AG10803 (cell line): ENCODE results near the gene ANO8.

Experiments used
- DNase-seq: peaks from one replicate; pipeline ENCODE4 v3.0.0; 2010; ENCODE audit warnings: low read depth
- H3K4me3 ChIP-seq: 2 replicates; pipeline ENCODE4 v1.5.1; 2011; ENCODE audit warnings: mild to moderate bottlenecking, low read length, control low read depth
- CTCF ChIP-seq: conservative IDR thresholded peaks from 2 replicates; pipeline ENCODE4 v1.5.1; 2011; ENCODE audit warnings: mild to moderate bottlenecking, low read length, control low read depth, inconsistent platforms

ANO8 gene

GRCh38 chr19:17352608-17353280, 18.1 kb upstream of the ANO8 start:
- no peak for DNase-seq
- H3K4me3 ChIP-seq, result no peak overlapping the region
- no peak for TF ChIP-seq CTCF

DNA sequence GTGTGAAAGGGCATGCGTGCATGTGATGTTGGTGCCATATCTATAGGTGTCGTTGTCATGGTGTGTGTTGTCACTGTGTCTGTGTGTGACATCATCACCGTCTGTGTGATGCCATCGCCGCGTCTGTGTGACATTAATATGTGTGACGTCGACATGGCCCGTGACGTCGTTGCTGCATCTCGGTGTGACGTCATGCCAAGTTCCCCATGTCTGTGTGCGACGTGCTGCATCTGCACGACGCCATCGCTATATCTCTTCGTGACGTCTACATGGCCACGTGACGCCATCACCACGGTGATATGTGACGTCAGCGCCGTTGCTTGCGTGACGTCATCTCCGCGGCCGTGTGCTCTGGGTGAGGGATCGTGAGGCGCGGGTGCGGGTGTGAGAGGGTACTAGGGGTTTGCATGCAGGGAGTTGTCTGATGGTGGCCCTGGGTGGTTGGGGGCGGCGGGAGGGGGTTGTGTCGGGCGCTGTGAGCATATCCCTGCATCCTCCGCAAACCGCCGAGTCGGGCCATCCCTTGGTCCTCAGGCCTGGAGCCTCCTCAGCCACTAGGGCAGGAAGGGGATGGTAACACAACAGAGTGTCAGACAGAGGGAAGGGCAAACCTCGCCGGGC, 17.3 kb upstream of the ANO8 start:
- no peak for DNase-seq
- no peak overlapping the region for H3K4me3 ChIP-seq
- no peak for TF ChIP-seq CTCF

DNA sequence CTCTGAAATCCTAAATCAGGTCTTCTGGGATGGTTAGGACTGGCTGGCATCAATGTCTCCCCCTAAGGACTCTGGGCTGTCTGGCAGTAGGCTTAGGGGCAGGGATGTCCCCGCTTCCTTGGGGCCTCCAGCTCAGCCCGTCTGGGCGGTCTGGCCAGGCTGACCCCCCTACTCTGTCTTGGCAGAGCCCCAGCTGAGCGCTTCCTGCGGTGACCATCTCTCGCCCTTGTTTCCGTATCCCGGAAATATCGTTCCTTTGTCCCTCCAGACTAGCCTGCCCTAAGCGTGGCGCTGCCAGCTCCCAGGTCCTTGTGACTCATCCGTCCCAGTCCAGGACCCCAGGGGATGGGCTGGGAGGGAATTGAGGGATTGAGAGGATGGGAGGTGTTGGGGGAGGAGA, 14.0 kb upstream of the ANO8 start:
- peak overlapping the region; percentile 36 for H3K4me3 ChIP-seq
- peak; percentile 29 for DNase-seq
- no peak for TF ChIP-seq CTCF

DNA sequence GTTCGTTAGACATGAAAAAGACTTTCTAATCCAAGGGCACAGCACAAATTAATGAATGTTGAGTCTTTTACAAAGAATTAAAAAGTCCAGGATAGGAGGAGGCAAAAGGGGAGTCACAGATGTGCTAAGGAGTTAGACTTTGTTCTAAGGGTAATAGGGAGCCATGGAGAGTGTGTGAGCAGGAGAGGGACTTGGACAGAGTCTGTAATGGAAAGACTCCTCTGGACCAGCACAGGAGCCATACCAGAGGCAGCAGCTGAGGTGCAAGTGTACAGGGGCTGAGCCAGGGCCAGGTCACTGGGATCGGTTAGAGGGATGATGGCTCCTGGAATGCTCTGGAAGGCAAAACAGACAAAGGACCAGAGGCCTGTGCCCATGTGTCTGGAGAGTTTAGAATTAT, 13.2 kb upstream of the ANO8 start:
- no peak for TF ChIP-seq CTCF
- H3K4me3 ChIP-seq, result no peak overlapping the region
- DNase-seq, result no peak

GRCh38 chr19:17347361-17347760, 12.7 kb upstream of the ANO8 start:
- DNase-seq, result no peak
- no peak overlapping the region for H3K4me3 ChIP-seq
- no peak for TF ChIP-seq CTCF

GRCh38 chr19:17346109-17346671, 11.5 kb upstream of the ANO8 start:
- TF ChIP-seq CTCF, result peak; percentile 80
- DNase-seq, result peak; percentile 41
- no peak overlapping the region for H3K4me3 ChIP-seq

GRCh38 chr19:17341845-17342244, 7.2 kb upstream of the ANO8 start:
- H3K4me3 ChIP-seq, result no peak overlapping the region
- DNase-seq, result no peak
- TF ChIP-seq CTCF, result no peak
